ENCODE measurements around the gene PTPRN2.

- no peak for TF ChIP-seq GATA2 (IDR thresholded peaks at IDR 0.05; ENCODE audit: low read depth, low read length)
- TF ChIP-seq GATA3 (IDR thresholded peaks at IDR 0.05; ENCODE audit: low read depth, low read length), result no peak
Measured at GRCh38 chr7:157713591-157713990, 874.0 kb downstream of the PTPRN2 start.

All from SH-SY5Y (cell line).